GM21447 (cell line): Measurements from ENCODE around the gene LTBP1.

Experiments
- ATAC-seq: cut with Tn5 transposase; IDR thresholded peaks from one replicate; pipeline ENCODE4 v1.9.1; 2021; ENCODE audit not compliant: unreplicated experiment

The LTBP1 gene

GRCh38 chr2:33008716-33009115 lies 62.0 kb downstream of the LTBP1 start:
- ATAC-seq: no peak

GRCh38 chr2:33009249-33009648 lies 62.5 kb downstream of the LTBP1 start:
- ATAC-seq: no peak

- ATAC-seq: no peak
These were observed 64.6 kb downstream of the LTBP1 start for GRCh38 chr2:33011373-33011772.

GRCh38 chr2:33011941-33012340 lies 65.2 kb downstream of the LTBP1 start:
- ATAC-seq: no peak

GRCh38 chr2:33013684-33014110 lies 66.9 kb downstream of the LTBP1 start:
- ATAC-seq: no peak

- ATAC-seq: no peak
These were observed 67.5 kb downstream of the LTBP1 start for GRCh38 chr2:33014268-33014667.

- no peak for ATAC-seq
These were observed 68.8 kb downstream of the LTBP1 start for GRCh38 chr2:33015421-33016142.

GRCh38 chr2:33018271-33018670 lies 71.5 kb downstream of the LTBP1 start:
- no peak for ATAC-seq

- ATAC-seq: no peak
These were observed 73.0 kb downstream of the LTBP1 start for GRCh38 chr2:33019796-33020195.

GRCh38 chr2:33020883-33021282 lies 74.1 kb downstream of the LTBP1 start:
- no peak for ATAC-seq

GRCh38 chr2:33021542-33022227 lies 74.9 kb downstream of the LTBP1 start:
- no peak for ATAC-seq

- no peak for ATAC-seq
These were observed 75.7 kb downstream of the LTBP1 start for GRCh38 chr2:33022395-33022985.

- no peak for ATAC-seq
These were observed 76.4 kb downstream of the LTBP1 start for GRCh38 chr2:33022989-33023727.

- no peak for ATAC-seq
These were observed 77.2 kb downstream of the LTBP1 start for GRCh38 chr2:33023728-33024500.

- ATAC-seq: no peak
These were observed 78.0 kb downstream of the LTBP1 start for GRCh38 chr2:33024758-33025157.

GRCh38 chr2:33029459-33029858 lies 82.7 kb downstream of the LTBP1 start:
- no peak for ATAC-seq

GRCh38 chr2:33029926-33030325 lies 83.2 kb downstream of the LTBP1 start:
- no peak for ATAC-seq

GRCh38 chr2:33030326-33030725 lies 83.6 kb downstream of the LTBP1 start:
- ATAC-seq: no peak

GRCh38 chr2:33032245-33032644 lies 85.5 kb downstream of the LTBP1 start:
- no peak for ATAC-seq

GRCh38 chr2:33033606-33034081 lies 86.9 kb downstream of the LTBP1 start:
- no peak for ATAC-seq

GRCh38 chr2:33034784-33035183 lies 88.0 kb downstream of the LTBP1 start:
- ATAC-seq: no peak
